Esophagus muscularis mucosa (tissue), 3 donors: ENCODE measurements around the gene IL6R.

Experiments used
- POLR2A ChIP-seq: fragments of 450-650 bp; IDR thresholded peaks from one replicate; pipeline ENCODE4 v1.6.1; 2017; ENCODE audit warnings: antibody characterized with exemption, moderate library complexity, mild to moderate bottlenecking, low read depth
- POLR2AphosphoS5 ChIP-seq, 2 donors: sonication (generic); formaldehyde crosslinking; IDR thresholded peaks; one replicate each; pipeline ENCODE4 v1.6.1; 2017; ENCODE audit warnings: antibody characterized with exemption in 2 of 2
- TF ChIP-seq, protein P1 (sequence below), 3 experiments: fragments of 200-600 bp in 2 of 3; fragments of 450-650 bp in 1 of 3; sonication (generic) in 2 of 3; IDR thresholded peaks; one replicate each; pipeline ENCODE4 v1.5.1; 2017 to 2019; ENCODE audit warnings: antibody characterized with exemption in 3 of 3, mild to moderate bottlenecking in 2 of 3, moderate library complexity in 1 of 3

DNA sequence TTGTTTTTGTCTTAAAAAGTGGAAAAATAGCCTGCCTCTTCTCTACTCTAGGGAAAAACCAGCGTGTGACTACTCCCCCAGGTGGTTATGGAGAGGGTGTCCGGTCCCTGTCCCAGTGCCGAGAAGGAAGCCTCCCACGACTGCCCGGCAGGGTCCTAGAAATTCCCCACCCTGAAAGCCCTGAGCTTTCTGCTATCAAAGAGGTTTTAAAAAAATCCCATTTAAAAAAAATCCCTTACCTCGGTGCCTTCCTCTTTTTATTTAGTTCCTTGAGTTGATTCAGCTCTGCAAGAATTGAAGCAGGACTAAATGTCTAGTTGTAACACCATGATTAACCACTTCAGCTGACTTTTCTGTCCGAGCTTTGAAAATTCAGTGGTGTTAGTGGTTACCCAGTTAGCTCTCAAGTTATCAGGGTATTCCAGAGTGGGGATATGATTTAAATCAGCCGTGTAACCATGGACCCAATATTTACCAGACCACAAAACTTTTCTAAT lies 61.8 kb downstream of the IL6R start:
- TF ChIP-seq, protein P1, sequence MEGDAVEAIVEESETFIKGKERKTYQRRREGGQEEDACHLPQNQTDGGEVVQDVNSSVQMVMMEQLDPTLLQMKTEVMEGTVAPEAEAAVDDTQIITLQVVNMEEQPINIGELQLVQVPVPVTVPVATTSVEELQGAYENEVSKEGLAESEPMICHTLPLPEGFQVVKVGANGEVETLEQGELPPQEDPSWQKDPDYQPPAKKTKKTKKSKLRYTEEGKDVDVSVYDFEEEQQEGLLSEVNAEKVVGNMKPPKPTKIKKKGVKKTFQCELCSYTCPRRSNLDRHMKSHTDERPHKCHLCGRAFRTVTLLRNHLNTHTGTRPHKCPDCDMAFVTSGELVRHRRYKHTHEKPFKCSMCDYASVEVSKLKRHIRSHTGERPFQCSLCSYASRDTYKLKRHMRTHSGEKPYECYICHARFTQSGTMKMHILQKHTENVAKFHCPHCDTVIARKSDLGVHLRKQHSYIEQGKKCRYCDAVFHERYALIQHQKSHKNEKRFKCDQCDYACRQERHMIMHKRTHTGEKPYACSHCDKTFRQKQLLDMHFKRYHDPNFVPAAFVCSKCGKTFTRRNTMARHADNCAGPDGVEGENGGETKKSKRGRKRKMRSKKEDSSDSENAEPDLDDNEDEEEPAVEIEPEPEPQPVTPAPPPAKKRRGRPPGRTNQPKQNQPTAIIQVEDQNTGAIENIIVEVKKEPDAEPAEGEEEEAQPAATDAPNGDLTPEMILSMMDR (IDR thresholded peaks at IDR 0.05), result peak; percentile 48 to 57 (median 55)
- TF ChIP-seq POLR2AphosphoS5 (IDR thresholded peaks at IDR 0.05), result peak in 1 of 2 donors; percentile 14
- TF ChIP-seq POLR2A, result no peak
